HUDEP-2 (cell line): ENCODE data around the gene HOXA4.

Source experiments
- DNase-seq, 76 experiments: peaks; one replicate each; lab custom pipeline; 2025; ENCODE audit not compliant: unreplicated experiment in 76 of 76; lab: John Stamatoyannopoulos, UW

Gene HOXA4

DNA sequence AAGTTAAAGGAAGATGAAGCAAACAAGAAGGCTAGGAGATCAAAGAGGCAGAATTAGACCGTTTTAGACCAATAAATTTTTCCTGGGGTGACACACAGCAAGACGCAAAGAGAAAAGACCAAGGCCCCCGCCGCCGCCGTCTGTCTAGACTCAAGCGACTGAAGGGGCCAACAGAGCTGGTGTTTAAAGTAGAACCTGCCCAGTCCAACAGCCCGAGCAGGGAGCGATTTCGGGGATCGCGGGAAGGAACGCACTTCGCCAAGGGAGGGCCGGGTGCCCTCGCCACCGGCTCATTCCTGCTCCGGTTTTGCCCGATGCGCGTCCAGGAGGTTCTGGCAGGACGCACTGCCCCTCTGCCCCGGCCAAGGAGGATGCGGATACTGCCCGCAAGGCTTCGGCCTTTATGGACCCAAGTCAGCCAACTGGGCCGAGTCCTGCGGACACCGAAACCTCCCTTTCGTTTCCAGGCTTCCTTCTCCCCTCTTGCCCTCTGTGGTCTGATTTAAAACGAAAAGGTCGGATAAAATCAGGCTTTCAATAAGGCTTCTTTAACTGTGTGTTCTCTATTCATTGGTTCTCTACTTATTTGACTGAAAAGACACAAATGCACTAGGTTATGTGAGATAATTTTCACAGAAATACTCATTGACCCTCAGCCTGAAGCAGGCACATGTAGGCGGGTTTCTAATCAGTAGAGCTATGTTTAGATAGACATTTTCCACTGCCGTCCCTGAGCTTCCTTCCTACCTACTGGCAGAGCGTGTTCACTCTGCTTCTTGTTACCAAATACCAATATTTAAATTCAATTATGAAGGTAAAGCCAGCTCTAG, 28.1 kb upstream of the HOXA4 start:
- DNase-seq = no peak

DNA sequence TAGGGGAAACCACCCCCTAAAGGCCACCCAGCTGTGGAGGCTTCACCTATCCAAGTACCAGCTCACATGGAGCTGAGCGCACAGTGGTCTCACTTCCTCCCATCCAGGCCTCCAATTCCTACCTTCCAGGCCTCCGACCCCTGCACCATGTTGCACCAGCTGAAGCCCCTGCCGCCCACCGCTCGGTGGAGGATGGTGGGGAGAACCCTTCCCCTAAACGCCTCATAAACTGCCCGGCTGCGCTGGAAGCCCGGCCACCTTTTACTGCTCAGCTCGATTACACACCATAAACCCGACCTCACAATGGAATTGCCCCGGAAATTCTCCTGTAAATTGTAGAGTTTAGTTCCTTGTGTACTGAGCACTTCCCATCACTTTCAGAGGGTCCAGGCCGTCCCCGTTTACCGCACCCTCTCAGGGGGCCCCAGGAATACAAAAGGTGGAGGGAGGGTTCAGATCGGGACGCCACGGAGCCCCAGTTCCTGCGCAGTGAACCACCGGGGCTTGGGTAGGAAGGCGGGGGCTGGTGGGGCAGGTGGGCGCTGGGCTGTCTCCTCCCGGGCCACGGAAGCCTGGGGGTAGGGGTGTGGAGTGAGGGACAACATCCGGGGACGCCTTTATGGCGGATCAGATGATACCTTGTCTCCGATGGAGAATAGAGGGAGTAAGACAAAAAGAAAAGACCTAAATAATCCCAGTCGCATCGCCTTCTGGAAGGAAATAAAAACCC, 27.3 kb upstream of the HOXA4 start:
- DNase-seq = no peak

- no peak for DNase-seq
Measured at GRCh38 chr7:27156916-27157701, 26.6 kb upstream of the HOXA4 start.

DNA sequence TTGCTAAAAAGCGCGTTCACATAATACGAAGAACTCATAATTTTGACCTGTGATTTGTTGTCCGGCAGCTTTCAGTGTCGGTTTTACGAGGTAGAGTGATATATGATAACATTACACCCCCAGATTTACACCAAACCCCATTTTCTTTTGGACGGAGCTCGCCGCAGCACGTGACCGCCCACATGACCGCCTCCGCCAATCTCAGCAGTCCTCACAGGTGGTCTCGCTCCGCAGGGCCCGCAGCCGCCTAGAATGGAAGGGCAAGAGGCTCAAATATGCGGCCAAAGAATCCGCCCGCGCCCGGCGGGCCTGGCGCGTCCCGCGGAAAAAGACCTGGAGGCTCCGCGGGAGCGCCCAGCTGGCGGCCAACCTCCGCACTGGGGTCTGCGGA, 25.9 kb upstream of the HOXA4 start, which contains the start of gene HOXA7:
Gene HOXA7, minus strand, starts transcription at position 168 of the 391 bp plus-strand sequence. Its CDS starts 130 bp downstream, at position 38.
- DNase-seq = no peak

GRCh38 chr7:27155816-27156507, 25.4 kb upstream of the HOXA4 start:
- DNase-seq = no peak

DNA sequence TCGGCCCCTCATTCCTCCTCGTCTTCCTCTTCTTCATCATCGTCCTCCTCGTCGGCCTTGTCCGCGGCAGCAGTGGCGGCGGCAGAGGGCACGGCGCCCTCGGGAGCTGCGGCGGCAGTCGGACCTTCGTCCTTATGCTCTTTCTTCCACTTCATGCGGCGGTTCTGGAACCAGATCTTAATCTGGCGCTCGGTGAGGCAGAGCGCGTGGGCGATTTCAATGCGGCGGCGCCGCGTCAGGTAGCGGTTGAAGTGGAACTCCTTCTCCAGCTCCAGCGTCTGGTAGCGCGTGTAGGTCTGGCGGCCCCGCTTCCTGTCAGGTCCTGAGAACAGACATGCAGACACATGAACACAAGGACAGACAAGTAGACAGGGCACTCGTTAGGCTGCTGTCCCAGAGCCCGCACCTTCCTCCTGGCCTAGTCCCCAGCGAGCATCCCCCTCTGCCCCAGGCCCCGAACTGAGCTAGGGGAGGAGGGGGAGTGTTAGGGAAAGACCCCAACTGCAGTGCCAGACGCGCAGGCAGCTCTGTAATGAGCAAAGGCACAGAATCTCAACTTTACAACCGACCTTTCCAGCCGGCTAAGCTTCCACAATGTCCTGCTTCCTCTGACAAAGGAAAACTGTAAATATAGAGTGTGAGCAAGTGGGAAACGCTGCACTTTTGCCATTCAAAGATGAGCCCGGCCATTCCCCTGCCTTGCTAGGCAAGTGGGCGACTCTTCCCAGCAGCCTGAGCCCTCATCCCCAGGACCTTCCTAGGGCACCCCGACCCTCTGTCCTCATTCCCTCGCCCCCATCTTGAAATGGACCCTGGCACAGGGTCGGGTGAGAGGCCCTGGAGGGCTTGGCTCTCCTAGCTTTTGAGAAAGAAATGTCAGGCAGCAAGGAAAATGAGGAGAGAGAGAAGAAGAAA, 24.6 kb upstream of the HOXA4 start:
- no peak for DNase-seq

DNA sequence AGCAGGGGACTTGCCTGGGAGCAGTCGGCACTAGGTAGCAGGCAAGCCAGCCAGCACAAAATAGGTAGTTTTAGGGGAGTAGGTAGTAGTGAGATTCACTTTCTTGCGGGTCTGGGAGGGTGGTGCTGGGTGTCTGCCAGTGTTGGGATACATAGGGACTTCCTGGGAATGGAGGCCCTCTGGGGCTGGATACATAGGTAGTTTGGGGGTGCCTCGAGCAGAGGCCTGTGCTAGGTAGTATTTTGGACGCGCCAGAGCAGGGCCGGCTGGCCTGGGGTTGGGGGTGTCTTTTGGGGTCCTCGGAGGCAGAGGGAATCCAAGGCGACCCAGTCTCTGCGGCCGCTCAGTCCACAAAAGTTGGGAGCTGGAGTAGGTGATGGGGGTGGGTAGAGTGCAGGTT, 23.8 kb upstream of the HOXA4 start:
- no peak for DNase-seq

DNA sequence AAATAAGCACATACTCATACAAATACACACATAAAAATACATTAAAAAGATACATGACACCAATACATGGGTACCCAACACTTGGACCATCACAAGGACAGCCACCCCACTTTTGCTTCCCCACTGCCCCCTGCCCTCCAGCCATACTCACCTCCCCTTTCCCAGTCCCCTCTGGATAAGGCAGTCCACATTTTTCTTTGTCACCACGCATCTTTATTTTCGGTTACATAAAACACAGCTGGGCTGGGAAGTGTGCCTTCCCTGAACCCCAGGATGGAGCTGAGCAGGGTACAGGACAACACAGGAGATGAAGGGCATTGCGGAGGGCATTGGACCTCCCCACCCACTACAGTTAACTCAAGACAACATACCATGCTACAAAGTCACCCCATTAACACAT, 23.0 kb upstream of the HOXA4 start:
- DNase-seq = no peak

GRCh38 chr7:27152816-27153442, 22.4 kb upstream of the HOXA4 start:
- DNase-seq = no peak

DNA sequence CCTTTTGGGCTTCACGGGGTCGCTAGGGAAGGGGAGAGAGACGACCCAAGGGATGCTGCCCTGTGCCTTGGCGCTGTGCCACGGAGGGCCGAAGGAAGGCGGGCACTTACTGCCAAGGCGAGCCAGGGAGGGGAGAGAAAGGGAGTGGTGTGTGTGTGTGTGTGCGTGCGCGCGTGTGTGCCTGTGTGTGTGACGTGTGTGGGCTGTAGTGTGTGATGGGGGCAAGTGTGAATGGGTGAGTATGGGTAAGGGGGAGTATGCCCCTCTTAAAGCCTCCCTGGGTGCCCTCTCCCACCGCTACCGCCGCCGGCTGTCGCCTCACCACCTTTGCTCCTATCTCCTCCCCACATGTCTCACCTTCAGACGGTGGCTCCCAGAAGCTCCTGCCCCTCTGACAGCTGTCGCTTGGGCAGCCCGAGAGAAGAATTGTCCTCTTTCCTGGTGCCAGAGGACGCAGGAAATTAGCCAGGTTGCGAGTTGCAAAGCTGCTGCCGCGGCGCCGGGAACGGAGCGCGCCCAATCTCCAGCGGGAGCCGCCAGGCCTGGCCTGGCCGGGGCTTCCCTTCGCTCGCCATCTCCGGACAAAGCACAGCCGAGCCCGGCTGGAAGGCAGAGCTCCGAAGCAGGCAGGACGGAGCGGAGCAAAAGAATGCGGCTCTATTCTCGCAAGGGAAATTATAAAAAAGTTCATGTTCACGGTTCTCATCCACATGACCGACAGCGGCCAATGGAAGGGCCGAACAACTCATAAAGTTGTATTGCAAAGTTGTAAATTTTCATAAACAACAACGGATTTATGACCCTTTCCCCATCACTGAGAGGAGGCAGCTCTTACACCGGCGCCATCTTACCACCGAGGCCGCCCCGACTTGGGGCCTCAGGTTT, 21.6 kb upstream of the HOXA4 start, which contains the start of gene HOXA3:
Gene HOXA3, minus strand, starts transcription at position 653 of the 885 bp plus-strand sequence. CDS start 41,943 bp downstream, outside the sequence.
- DNase-seq = no peak

GRCh38 chr7:27151341-27151930, 20.9 kb upstream of the HOXA4 start:
- DNase-seq = no peak

- DNase-seq = peak in 54 of 76 experiments; percentile 4 to 70 (median 34)
Measured at GRCh38 chr7:27150568-27151340, 20.2 kb upstream of the HOXA4 start.

DNA sequence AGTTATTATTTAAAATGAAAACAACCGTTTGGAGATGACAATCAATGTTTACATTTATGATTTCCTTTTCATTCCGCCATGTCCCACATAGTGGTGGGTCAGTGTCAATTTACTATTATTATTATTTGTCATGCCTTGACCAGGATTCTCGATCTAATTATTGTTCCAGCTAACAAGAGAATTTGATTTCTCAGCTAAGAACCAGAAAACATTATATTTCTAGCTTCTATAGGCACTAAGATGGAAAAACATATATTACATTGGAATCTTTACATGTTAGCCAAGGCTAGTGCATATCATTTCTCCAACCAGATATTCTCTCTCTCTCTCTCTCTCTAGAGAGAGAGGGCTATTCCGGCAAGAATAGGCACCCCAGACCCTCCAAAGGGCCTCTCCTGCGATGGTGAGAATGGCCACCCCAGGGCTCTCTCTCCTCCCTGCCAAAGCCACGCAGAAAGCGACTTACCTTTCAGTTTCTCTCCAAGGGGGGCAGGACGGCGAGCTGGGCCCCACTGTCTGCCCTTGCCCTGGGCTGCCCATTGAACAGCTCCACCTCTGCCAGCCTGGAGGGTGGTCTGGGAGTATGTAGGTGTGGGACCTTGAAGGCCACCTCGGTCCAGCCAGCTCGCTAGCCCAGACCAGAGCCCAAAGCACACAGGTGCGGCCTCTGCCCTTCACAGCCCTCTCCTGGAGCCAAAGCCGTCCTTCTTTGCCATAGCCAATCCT, 19.4 kb upstream of the HOXA4 start:
- DNase-seq = no peak

- no peak for DNase-seq
Measured at GRCh38 chr7:27148756-27149641, 18.4 kb upstream of the HOXA4 start.

DNA sequence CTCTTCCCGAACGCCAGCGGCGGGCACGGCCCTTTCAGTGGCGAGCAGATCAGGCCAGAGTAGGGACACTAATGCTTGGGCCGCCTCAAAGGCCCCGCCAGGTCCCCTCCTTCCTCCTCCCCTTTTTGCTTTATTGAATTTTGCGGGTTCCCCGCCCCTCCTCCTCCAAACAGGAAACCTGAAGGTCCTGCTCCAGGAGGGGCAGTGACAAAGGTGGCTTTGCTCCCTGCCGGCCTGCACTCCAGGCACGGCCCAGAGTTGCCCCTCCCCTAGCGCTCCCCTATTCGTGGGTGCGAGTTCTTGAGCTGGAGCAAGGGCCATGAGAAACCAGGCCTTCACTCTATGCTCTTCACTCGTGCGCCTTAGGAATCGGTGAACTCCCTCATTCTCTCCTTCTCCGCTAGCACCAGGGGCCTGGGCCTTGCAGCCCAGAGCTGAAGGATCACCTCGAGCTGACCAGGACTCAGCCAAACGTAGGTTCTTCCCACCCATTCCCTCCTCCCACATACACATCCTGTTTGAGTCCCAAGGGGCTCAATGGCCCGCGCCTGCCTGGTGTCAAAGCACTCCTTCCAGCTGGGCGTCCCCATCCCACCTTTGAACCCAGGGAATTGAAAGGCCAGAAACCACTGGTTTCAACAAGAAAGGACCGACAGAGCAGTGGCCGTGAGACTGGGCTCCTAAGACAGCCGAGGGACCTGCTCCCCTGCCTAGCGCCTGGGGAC, 17.6 kb upstream of the HOXA4 start:
- no peak for DNase-seq
